ENCODE measurements around the gene SERPINE2. TPM values are rescaled to one million over a fixed set of nuclear protein-coding genes. Genes with fewer than 3 reads are reported as not detected.

The SERPINE2 gene
- total RNA-seq, 1 donor from 2014 or later, result 25.1 TPM

DNA sequence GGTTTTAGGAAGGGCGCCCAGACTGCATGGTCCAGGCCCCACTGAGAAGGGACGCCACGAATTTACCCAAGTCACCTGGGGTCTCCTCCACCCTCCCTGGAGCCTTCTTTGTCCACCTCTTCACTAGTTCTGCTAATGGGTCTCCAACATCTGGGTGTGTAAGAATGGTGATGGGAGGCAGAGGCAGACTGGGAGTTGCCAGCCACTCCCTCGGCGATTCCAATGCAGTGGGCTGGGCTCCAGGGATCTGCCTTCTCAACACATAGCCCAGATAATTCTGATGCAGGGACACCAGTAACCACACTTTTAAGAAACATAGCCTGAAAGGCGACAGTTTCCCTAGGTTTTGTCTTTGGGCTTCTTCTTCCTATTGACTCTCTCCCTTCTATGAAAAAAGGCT, 42.7 kb downstream of the SERPINE2 start:
- Mint-ChIP-seq H3K27me3 (no peaks in the 10 kb centered on the region), H3K27ac (no peak overlapping the region), H3K9me3 (ENCODE audit: low read depth) (no peaks in the 10 kb centered on the region), H3K4me1 (ENCODE audit: low read depth) (no peaks in the 10 kb centered on the region), H3K4me3 (ENCODE audit: low read depth) (no peak overlapping the region), H3K36me3 (ENCODE audit: insufficient read depth) (peaks cover 2% of the 10 kb centered on the region)
- no peak for TF ChIP-seq CTCF (IDR thresholded peaks at IDR 0.05; ENCODE audit: unreplicated experiment)
- no peak for DNase-seq (ENCODE audit: low spot score, unreplicated experiment)

GRCh38 chr2:223995569-223995968, 43.5 kb downstream of the SERPINE2 start:
- DNase-seq (ENCODE audit: low spot score, unreplicated experiment), result no peak
- Mint-ChIP-seq H3K27ac (peak overlapping the region; percentile 37), H3K27me3 (no peaks in the 10 kb centered on the region), H3K36me3 (ENCODE audit: insufficient read depth) (peaks cover 2% of the 10 kb centered on the region), H3K9me3 (ENCODE audit: low read depth) (no peaks in the 10 kb centered on the region), H3K4me1 (ENCODE audit: low read depth) (no peaks in the 10 kb centered on the region), H3K4me3 (ENCODE audit: low read depth) (no peak overlapping the region)
- TF ChIP-seq CTCF (IDR thresholded peaks at IDR 0.05; ENCODE audit: unreplicated experiment), result no peak

DNA sequence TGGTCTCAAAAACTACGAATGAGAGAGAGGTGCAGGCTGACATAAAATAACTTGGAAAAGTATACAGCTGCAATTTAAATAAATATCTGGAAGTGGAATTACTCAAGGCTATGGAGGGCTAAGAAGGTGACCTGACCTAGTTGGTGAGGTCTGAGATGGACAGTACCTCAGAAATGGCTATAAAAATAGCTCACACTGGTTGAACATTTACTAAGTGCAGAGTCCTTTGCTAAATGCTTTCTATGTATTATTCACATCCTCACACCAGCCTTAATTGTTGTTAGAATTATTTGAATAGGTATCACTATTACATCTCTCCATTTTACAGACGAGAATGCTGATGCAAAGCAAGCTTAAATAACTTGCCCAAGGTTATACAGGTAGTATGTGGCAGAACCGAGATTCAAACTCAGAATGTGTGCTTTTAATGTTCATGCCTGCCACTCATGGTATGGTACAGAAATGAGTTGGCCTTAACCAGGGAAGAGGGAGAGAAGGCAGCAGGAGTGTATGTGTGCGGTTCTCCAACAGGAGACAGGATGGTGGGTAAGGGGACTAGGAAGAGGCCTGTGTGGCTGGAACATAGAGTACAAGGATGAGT, 44.4 kb downstream of the SERPINE2 start:
- DNase-seq (ENCODE audit: low spot score, unreplicated experiment), result no peak
- Mint-ChIP-seq H3K27me3 (no peaks in the 10 kb centered on the region), H3K4me3 (ENCODE audit: low read depth) (no peak overlapping the region), H3K9me3 (ENCODE audit: low read depth) (no peaks in the 10 kb centered on the region), H3K27ac (no peak overlapping the region), H3K4me1 (ENCODE audit: low read depth) (peaks cover under 1% of the 10 kb centered on the region), H3K36me3 (ENCODE audit: insufficient read depth) (no peaks in the 10 kb centered on the region)
- no peak for TF ChIP-seq CTCF (IDR thresholded peaks at IDR 0.05; ENCODE audit: unreplicated experiment)

- Mint-ChIP-seq H3K9me3 (ENCODE audit: low read depth) (no peaks in the 10 kb centered on the region), H3K36me3 (ENCODE audit: insufficient read depth) (no peaks in the 10 kb centered on the region), H3K27ac (no peak overlapping the region)
These were observed 45.4 kb downstream of the SERPINE2 start for GRCh38 chr2:223993634-223994232.

GRCh38 chr2:223991611-223992010, 47.5 kb downstream of the SERPINE2 start:
- no peak for TF ChIP-seq CTCF (IDR thresholded peaks at IDR 0.05; ENCODE audit: unreplicated experiment)
- no peak overlapping the region for H3K4me3 Mint-ChIP-seq (ENCODE audit: low read depth)
- no peak overlapping the region for H3K27ac Mint-ChIP-seq
- H3K9me3 Mint-ChIP-seq (ENCODE audit: low read depth), result no peaks in the 10 kb centered on the region
- H3K27me3 Mint-ChIP-seq, result no peaks in the 10 kb centered on the region
- peaks cover 4% of the 10 kb centered on the region for H3K4me1 Mint-ChIP-seq (ENCODE audit: low read depth)
- no peaks in the 10 kb centered on the region for H3K36me3 Mint-ChIP-seq (ENCODE audit: insufficient read depth)
- DNase-seq (ENCODE audit: low spot score, unreplicated experiment), result no peak

More at GRCh38 chr2:223993634-223994232, 45.4 kb downstream of the SERPINE2 start:
- no peaks in the 10 kb centered on the region for H3K27me3 Mint-ChIP-seq
- no peak overlapping the region for H3K4me3 Mint-ChIP-seq (ENCODE audit: low read depth)
- peak; percentile 88 for TF ChIP-seq CTCF (IDR thresholded peaks at IDR 0.05; ENCODE audit: unreplicated experiment)
- peak; percentile 36 for DNase-seq (ENCODE audit: low spot score, unreplicated experiment)
- H3K4me1 Mint-ChIP-seq (ENCODE audit: low read depth), result peaks cover 4% of the 10 kb centered on the region
